Cerebellar nuclear complex (tissue), 1 donor: Measurements from ENCODE around the gene NODAL.

Source experiments
- DNase-seq, 2 experiments: peaks; one replicate each; lab custom pipeline; 2025; lab: John Stamatoyannopoulos, UW

Gene NODAL

GRCh38 chr10:70462349-70462984 is 21.0 kb upstream of the NODAL start:
- DNase-seq: peak; percentile 73 to 87

DNA sequence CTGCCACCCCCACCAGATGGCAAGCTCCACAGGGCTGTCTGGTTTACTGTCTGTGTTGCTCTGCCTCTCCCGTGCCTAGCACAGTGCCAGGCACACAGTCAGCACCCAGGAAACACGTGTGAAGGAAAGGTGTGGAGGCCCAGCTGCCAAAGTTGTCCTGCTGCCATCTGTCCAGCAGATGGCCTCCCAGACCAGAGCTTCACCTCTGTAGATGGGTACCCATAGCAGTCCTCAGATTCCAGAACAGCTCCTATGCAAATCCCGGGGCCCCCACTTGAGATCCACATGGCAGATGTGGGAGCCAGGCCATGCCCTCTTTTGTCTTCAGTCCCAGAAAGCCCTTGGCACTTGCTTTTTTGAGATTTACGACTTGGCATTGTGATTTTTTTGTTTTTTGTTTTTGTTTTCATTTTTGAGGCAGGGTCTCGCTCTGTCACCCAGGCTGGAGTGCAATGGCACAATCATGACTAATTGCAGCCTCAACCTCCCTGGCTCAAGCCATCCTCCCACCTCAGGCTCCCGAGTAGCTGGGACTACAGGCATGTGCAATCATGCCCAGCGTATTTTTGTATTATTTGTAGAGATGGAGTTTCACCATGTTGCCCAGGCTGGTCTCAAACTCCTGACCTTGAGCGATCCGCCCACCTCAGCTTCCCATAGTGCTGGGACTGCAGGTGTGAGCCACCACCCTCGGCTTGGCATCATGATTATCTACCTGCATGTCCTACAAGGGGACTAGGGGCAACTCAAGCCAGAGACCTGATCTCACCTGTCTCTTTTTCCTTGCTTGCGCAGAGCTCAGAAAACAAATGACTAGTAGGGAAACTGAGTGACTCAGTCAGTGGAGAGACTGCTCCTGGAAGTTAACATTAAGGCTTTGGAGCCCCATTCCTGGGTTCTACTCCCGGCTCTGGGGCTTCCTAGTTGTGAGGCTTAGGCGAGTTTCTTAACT is 20.2 kb upstream of the NODAL start:
- no peak for DNase-seq

GRCh38 chr10:70459774-70460490 is 18.5 kb upstream of the NODAL start:
- no peak for DNase-seq

- no peak for DNase-seq
Observed at GRCh38 chr10:70459061-70459773, 17.7 kb upstream of the NODAL start.

GRCh38 chr10:70458329-70459060 is 17.0 kb upstream of the NODAL start:
- no peak for DNase-seq

- no peak for DNase-seq
Observed at GRCh38 chr10:70457759-70458305, 16.4 kb upstream of the NODAL start.

DNA sequence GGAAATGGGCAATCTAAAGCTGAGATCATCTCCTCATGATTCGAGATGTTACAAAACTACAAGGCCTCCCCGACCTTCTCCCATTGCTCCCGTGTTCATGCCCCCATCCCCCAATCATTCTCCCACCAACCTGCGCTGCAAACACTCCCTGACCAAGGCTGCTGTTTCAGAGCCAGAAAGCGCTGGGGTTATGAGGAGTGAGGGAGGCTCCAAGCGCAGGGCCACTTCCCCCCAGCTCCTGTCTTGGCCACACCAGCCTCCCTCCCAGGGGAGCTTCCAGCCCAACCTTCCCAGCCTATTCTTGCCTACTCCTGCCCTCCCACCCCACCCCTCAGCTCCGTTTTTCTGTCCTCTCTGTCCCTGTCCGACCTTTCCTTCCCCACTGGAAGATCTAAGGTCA is 14.7 kb upstream of the NODAL start:
- no peak for DNase-seq

- no peak for DNase-seq
Observed at GRCh38 chr10:70455213-70455630, 13.7 kb upstream of the NODAL start.

GRCh38 chr10:70448236-70448635 is 6.8 kb upstream of the NODAL start:
- no peak for DNase-seq

- no peak for DNase-seq
Observed at GRCh38 chr10:70445718-70446657, 4.5 kb upstream of the NODAL start.

- no peak for DNase-seq
Observed at GRCh38 chr10:70444744-70445143, 3.3 kb upstream of the NODAL start.

DNA sequence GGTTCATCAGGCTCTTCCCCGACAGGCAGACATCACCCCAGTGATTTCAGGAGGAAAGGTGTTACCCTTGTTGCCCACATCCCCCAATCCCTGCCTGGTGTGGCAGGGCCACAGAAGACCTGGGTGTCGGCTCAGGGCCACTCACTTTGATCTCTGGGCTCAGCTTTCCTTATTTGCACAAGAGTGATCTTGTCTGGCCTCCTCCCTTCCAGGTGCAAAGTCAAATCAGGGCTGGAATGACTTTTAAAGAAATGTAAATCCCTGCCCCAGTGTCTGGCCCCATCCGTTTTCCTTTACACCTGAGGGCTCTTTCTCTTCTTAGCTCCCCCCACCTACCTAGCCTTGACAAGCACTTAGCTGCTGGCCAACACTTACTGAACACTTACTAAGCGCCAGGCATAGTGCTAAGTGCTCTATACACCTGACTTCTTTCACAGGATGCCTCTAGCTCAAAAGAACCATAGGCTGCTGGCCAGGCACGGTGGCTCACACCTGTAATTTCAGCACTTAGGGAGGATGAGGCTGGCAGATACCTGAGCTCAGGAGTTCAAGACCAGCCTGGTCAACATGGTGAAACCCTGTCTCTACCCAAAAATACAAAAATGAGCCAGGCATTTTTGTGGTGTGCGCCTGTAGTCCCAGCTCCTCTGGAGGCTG is 979 bp upstream of the NODAL start:
- no peak for DNase-seq

GRCh38 chr10:70441895-70442309 is 421 bp upstream of the NODAL start:
- no peak for DNase-seq

- no peak for DNase-seq
Observed at GRCh38 chr10:70440296-70441160, 953 bp downstream of the NODAL start.

GRCh38 chr10:70437721-70438120 is 3.8 kb downstream of the NODAL start:
- no peak for DNase-seq

DNA sequence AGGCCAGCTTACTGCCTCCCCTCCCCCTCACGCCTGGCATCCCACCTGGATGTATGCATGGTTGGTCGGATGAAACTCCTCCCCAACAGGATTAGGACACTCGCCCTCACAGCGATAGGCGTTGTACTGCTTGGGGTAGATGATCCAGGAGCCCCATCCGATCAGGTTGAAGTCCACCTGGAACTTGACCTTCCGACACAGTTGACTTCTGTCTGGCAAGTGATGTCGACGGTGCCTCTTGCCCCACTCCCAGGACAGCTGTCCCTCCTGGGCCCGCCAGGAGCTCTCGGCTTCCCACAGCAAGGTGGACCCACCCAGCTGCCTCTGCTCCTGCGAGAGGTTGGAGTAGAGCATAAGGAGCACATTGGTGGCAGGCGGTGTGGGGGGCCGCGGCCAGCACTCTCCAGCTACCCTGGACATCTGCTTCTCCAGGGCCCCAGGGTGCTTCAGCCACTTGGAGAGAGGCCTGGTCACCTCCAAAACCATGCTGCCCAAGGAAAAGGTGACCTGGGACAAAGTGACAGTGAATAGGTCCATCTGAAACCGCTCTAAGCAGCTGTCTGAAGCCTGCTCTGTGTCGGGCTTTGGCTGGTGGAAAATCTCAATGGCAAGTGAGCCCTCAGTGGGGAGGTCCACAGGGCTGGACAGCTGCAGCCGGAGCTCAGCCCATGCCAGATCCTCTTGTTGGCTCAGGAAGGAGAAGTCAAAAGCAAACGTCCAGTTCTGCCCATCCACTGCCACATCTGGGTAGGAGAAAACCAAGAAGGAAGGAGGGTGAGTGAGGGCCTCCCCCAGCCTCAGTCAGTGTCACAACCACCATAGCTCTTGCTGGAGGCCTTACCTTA is 6.0 kb downstream of the NODAL start:
- no peak for DNase-seq

- DNase-seq: no peak
Observed at GRCh38 chr10:70433581-70434280, 7.8 kb downstream of the NODAL start.
